IMR-90 (cell line): Measurements from ENCODE around the gene EIF4G3. TPM values are rescaled to one million over a fixed set of nuclear protein-coding genes. Genes with fewer than 3 reads are reported as not detected.

Source experiments
- ATAC-seq: fragments of 200-7000 bp; cut with Tn5 transposase; 2 replicates; pipeline ENCODE4 v1.9.1; 2020; ENCODE audit warnings: low read depth, mild to moderate bottlenecking, moderate library complexity
- BruUV-seq: library from RNA; stranded (reverse); fragments of 400-500 nt; replicated peaks from 2 replicates; lab custom pipeline; 2021; lab: Mats Ljungman, UMichigan
- CTCF ChIA-PET: fragments of 300-600 bp; formaldehyde crosslinking; extraction: SDS; loops from one replicate; lab custom pipeline; 2021; ENCODE audit warnings: antibody characterized with exemption; lab: Yijun Ruan, JAX
- POLR2A ChIA-PET: fragments of 300-600 bp; sonication (Branson Sonifier 250); formaldehyde crosslinking; loops from one replicate; lab custom pipeline; 2022; ENCODE audit warnings: antibody characterized with exemption; ENCODE audit not compliant: unreplicated experiment; lab: Charles Lee
- DNase-seq: peaks from one replicate; pipeline ENCODE4 v3.0.0; 2013
- H2AFZ ChIP-seq: replicated peaks from 2 replicates; pipeline ENCODE3; 2013; ENCODE audit warnings: low read length, mild to moderate bottlenecking; ENCODE audit not compliant: poor library complexity
- H2AK5ac ChIP-seq: 2 replicates; pipeline ENCODE4 v1.6.1; 2013; ENCODE audit warnings: low read depth, low read length, inconsistent platforms
- H2AK9ac ChIP-seq: replicated peaks from 2 replicates; pipeline ENCODE3; 2013; ENCODE audit warnings: mild to moderate bottlenecking, low read depth, low read length, moderate library complexity; ENCODE audit not compliant: poor library complexity
- H2BK120ac ChIP-seq: 2 replicates; pipeline ENCODE4 v1.6.1; 2013; ENCODE audit warnings: low read depth, low read length, inconsistent platforms
- H2BK15ac ChIP-seq: 3 replicates; pipeline ENCODE4 v1.6.1; 2013; ENCODE audit warnings: low read depth, low read length, inconsistent platforms
- H2BK20ac ChIP-seq: 2 replicates; pipeline ENCODE4 v1.6.1; 2013; ENCODE audit warnings: low read depth, mild to moderate bottlenecking, inconsistent platforms, low read length, moderate library complexity
- H2BK5ac ChIP-seq: 2 replicates; pipeline ENCODE4 v1.6.1; 2013; ENCODE audit warnings: mild to moderate bottlenecking, low read depth, low read length, inconsistent platforms; ENCODE audit not compliant: poor library complexity, severe bottlenecking
- H3K14ac ChIP-seq: replicated peaks from 2 replicates; pipeline ENCODE4 v1.6.1; 2013; ENCODE audit warnings: low read depth, low read length, inconsistent platforms
- H3K18ac ChIP-seq: 2 replicates; pipeline ENCODE4 v1.6.1; 2013; ENCODE audit warnings: low read depth, low read length, control low read depth
- H3K23ac ChIP-seq: 2 replicates; pipeline ENCODE4 v1.6.1; 2013; ENCODE audit warnings: low read depth, low read length, inconsistent platforms
- H3K27ac ChIP-seq: 2 replicates; pipeline ENCODE4 v1.5.1; 2013; ENCODE audit warnings: mild to moderate bottlenecking, control low read depth, low read length; ENCODE audit not compliant: insufficient read depth
- H3K27me3 ChIP-seq: 2 replicates; pipeline ENCODE4 v1.6.1; 2013; ENCODE audit warnings: low read length; ENCODE audit not compliant: control insufficient read depth, insufficient read depth
- H3K36me3 ChIP-seq: 2 replicates; pipeline ENCODE4 v1.6.1; 2013; ENCODE audit warnings: low read length, mixed read lengths; ENCODE audit not compliant: control insufficient read depth, insufficient read depth
- H3K4ac ChIP-seq: 2 replicates; pipeline ENCODE4 v1.6.1; 2013; ENCODE audit warnings: low read depth, low read length, inconsistent platforms
- H3K4me1 ChIP-seq: 2 replicates; pipeline ENCODE4 v1.6.1; 2013; ENCODE audit warnings: low read length, mixed read lengths; ENCODE audit not compliant: control insufficient read depth, insufficient read depth
- H3K4me2 ChIP-seq: 2 replicates; pipeline ENCODE4 v1.6.1; 2013; ENCODE audit warnings: low read depth, mild to moderate bottlenecking, control low read depth, low read length, moderate library complexity
- H3K4me3 ChIP-seq: 2 replicates; pipeline ENCODE4 v1.5.1; 2013; ENCODE audit warnings: low read depth, mild to moderate bottlenecking, control low read depth, low read length, moderate library complexity; ENCODE audit not compliant: insufficient read depth
- H3K56ac ChIP-seq: 2 replicates; pipeline ENCODE4 v1.6.1; 2013; ENCODE audit warnings: low read length, inconsistent platforms; ENCODE audit not compliant: insufficient read depth; ENCODE audit errors: extremely low read depth
- H3K79me1 ChIP-seq, 2 experiments: 2 replicates each; pipeline ENCODE4 v1.6.1; 2013; ENCODE audit warnings: low read length in 2 of 2, inconsistent platforms in 1 of 2, low read depth in 1 of 2
- H3K9ac ChIP-seq: 2 replicates; pipeline ENCODE4 v1.6.1; 2013; ENCODE audit warnings: low read depth, low read length, control low read depth
- H3K9me1 ChIP-seq: 2 replicates; pipeline ENCODE4 v1.6.1; 2013; ENCODE audit warnings: low read length, inconsistent platforms; ENCODE audit not compliant: insufficient read depth
- H3K9me3 ChIP-seq: 2 replicates; pipeline ENCODE4 v1.6.1; 2013; ENCODE audit warnings: low read length; ENCODE audit not compliant: control insufficient read depth, insufficient read depth
- H4K20me1 ChIP-seq: 2 replicates; pipeline ENCODE4 v1.6.1; 2013; ENCODE audit warnings: low read length, inconsistent platforms; ENCODE audit not compliant: insufficient read depth
- H4K5ac ChIP-seq: 2 replicates; pipeline ENCODE4 v1.6.1; 2013; ENCODE audit warnings: mild to moderate bottlenecking, low read depth, low read length, control low read depth
- H4K8ac ChIP-seq, 2 experiments: 2 replicates each; pipeline ENCODE4 v1.6.1; 2013; ENCODE audit warnings: low read depth in 2 of 2, low read length in 2 of 2, control low read depth in 1 of 2, inconsistent platforms in 1 of 2
- H4K91ac ChIP-seq: 2 replicates; pipeline ENCODE4 v1.6.1; 2013; ENCODE audit warnings: low read depth, low read length, inconsistent platforms; ENCODE audit not compliant: insufficient read depth
- BHLHE40 ChIP-seq: fragments of 150-350 bp; IDR thresholded peaks from 2 replicates; pipeline ENCODE4 v1.6.1; 2016; ENCODE audit warnings: mild to moderate bottlenecking, low read depth, low read length
- CEBPB ChIP-seq: IDR thresholded peaks from 2 replicates; pipeline ENCODE4 v1.6.1; 2012; ENCODE audit warnings: low read depth, low read length, improper control_type of control experiment
- FOS ChIP-seq: fragments of 150-350 bp; IDR thresholded peaks from 2 replicates; pipeline ENCODE4 v1.6.1; 2016; ENCODE audit warnings: low read depth, low read length
- MAZ ChIP-seq: IDR thresholded peaks from 2 replicates; pipeline ENCODE4 v1.6.1; 2012; ENCODE audit warnings: low read depth, mild to moderate bottlenecking, low read length, improper control_type of control experiment, moderate library complexity, borderline replicate concordance
- MXI1 ChIP-seq: IDR thresholded peaks from 2 replicates; pipeline ENCODE4 v1.6.1; 2012; ENCODE audit warnings: low read depth, mild to moderate bottlenecking, low read length, moderate library complexity, borderline replicate concordance
- NFE2L2 ChIP-seq: fragments of 150-350 bp; IDR thresholded peaks from 2 replicates; pipeline ENCODE4 v1.6.1; 2016; ENCODE audit warnings: low read depth, mild to moderate bottlenecking, low read length
- POLR2A ChIP-seq: IDR thresholded peaks from 2 replicates; pipeline ENCODE4 v1.6.1; 2012; ENCODE audit warnings: mild to moderate bottlenecking, low read depth, low read length
- RAD21 ChIP-seq: IDR thresholded peaks from 2 replicates; pipeline ENCODE4 v1.6.1; 2012; ENCODE audit warnings: low read length, improper control_type of control experiment
- RCOR1 ChIP-seq: IDR thresholded peaks from 2 replicates; pipeline ENCODE4 v1.6.1; 2012; ENCODE audit warnings: mild to moderate bottlenecking, low read length, improper control_type of control experiment; ENCODE audit not compliant: insufficient replicate concordance
- RFX5 ChIP-seq: IDR thresholded peaks from 2 replicates; pipeline ENCODE4 v1.8.0; 2012; ENCODE audit warnings: low read depth, mild to moderate bottlenecking, low read length, moderate library complexity
- WGBS, 2 experiments: methylation state at CpG; one replicate each; pipeline versions ENCODE4 v1.1.5 to v1.1.7; 2013; ENCODE audit warnings: missing lambda C conversion rate in 2 of 2; ENCODE audit not compliant: insufficient read length in 1 of 2; ENCODE audit errors: extremely low coverage in 2 of 2; 5-methylcytosine and 5-hydroxymethylcytosine counted together
- dilution Hi-C: fragments of 300-500 bp; cut with HindIII; formaldehyde crosslinking; loops from one replicate; pipeline ENCODE4 v1.14.3; 2018; ENCODE audit warnings: low sequenced_read_pairs; ENCODE audit not compliant: unreplicated experiment
- in situ Hi-C: fragments of 300-500 bp; cut with MboI; formaldehyde crosslinking; loops from 3 replicates; pipeline ENCODE4 v1.14.3; 2019; ENCODE audit warnings: low sequenced_read_pairs, inconsistent platforms, mixed read lengths
- intact Hi-C: fragments of 100-400 bp; cut with micrococcal nuclease; formaldehyde crosslinking; loops from 2 replicates; pipeline ENCODE4 v1.10.0; 2022
- polyA plus RNA-seq, 3 experiments: library from polyadenylated mRNA; depleted of rRNA; stranded (reverse); fragments of >200 nt; gene quantifications; 2 replicates each; pipeline ENCODE4 v1.2.3, GENCODE V29; 2012; ENCODE audit warnings: low replicate concordance in 1 of 3
- total RNA-seq: library from RNA; depleted of rRNA; stranded (reverse); fragments of >200 nt; gene quantifications from 2 replicates; pipeline ENCODE4 v1.2.3, GENCODE V29; 2012
- TF ChIP-seq, protein P1 (sequence below): fragments of 150-350 bp; IDR thresholded peaks from 2 replicates; pipeline ENCODE4 v1.6.1; 2017; ENCODE audit warnings: mild to moderate bottlenecking, antibody characterized with exemption, low read length, low read depth
- TF ChIP-seq, protein P2 (sequence below): conservative IDR thresholded peaks from 2 replicates; pipeline ENCODE4 v1.5.1; 2012; ENCODE audit warnings: mild to moderate bottlenecking, low read depth, low read length, improper control_type of control experiment

The EIF4G3 gene
- total and polyA plus RNA-seq, 2 of the 4 experiments (the other 2 are of a cell fraction) = 25.8 to 49.2 TPM

- intact Hi-C loops = no loop called here
- no peak for TF ChIP-seq RCOR1
- no peak for TF ChIP-seq POLR2A
- TF ChIP-seq BHLHE40 = no peak
- no peak for TF ChIP-seq FOS
- TF ChIP-seq NFE2L2 = no peak
- no peak for TF ChIP-seq MAZ
- TF ChIP-seq, protein P1, sequence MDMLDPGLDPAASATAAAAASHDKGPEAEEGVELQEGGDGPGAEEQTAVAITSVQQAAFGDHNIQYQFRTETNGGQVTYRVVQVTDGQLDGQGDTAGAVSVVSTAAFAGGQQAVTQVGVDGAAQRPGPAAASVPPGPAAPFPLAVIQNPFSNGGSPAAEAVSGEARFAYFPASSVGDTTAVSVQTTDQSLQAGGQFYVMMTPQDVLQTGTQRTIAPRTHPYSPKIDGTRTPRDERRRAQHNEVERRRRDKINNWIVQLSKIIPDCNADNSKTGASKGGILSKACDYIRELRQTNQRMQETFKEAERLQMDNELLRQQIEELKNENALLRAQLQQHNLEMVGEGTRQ = no peak
- TF ChIP-seq RFX5 = no peak
- TF ChIP-seq RAD21 = no peak
- TF ChIP-seq CEBPB = no peak
- TF ChIP-seq, protein P2, sequence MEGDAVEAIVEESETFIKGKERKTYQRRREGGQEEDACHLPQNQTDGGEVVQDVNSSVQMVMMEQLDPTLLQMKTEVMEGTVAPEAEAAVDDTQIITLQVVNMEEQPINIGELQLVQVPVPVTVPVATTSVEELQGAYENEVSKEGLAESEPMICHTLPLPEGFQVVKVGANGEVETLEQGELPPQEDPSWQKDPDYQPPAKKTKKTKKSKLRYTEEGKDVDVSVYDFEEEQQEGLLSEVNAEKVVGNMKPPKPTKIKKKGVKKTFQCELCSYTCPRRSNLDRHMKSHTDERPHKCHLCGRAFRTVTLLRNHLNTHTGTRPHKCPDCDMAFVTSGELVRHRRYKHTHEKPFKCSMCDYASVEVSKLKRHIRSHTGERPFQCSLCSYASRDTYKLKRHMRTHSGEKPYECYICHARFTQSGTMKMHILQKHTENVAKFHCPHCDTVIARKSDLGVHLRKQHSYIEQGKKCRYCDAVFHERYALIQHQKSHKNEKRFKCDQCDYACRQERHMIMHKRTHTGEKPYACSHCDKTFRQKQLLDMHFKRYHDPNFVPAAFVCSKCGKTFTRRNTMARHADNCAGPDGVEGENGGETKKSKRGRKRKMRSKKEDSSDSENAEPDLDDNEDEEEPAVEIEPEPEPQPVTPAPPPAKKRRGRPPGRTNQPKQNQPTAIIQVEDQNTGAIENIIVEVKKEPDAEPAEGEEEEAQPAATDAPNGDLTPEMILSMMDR = no peak
- TF ChIP-seq MXI1 = no peak
- Histone ChIP-seq H3K36me3 (no peaks in the 10 kb centered on the region), H3K9me3 (no peaks in the 10 kb centered on the region), H2BK120ac (no peak overlapping the region), H2AK9ac (no peak overlapping the region), H2BK15ac (no peak overlapping the region), H3K9ac (no peak overlapping the region), H2BK20ac (no peak overlapping the region), H3K18ac (no peak overlapping the region), H2AK5ac (no peak overlapping the region), H2BK5ac (no peak overlapping the region), H3K4me3 (no peak overlapping the region), H4K91ac (no peak overlapping the region), H4K5ac (no peak overlapping the region), H3K56ac (no peak overlapping the region), H3K4ac (no peak overlapping the region), H2AFZ (no peak overlapping the region), H3K23ac (no peak overlapping the region), H3K27me3 (no peaks in the 10 kb centered on the region), H3K14ac (no peak overlapping the region), H4K20me1 (no peaks in the 10 kb centered on the region), H3K4me2 (no peak overlapping the region), H3K9me1 (0 out of 2 replicates have a peak, but pooled peaks cover 4% of the 10 kb centered on the region), H3K4me1 (no peaks in the 10 kb centered on the region), H3K79me1 (no peaks in the 10 kb centered on the region), H4K8ac (no peak overlapping the region), H3K27ac (no peak overlapping the region)
- DNase-seq (no peak), ATAC-seq (no peak)
- dilution Hi-C loops = no loop called here
- 100% methylated on average over 1 of the region's 3 CpGs; no CpG with 5 or more reads in 1 of the 2 experiments for WGBS, 2 experiments
- CTCF ChIA-PET = interaction anchor here (3.1 kb wide), 1 partner anchor 491 kb away, joined by 13 read pairs; no protein-coding TSS in a partner anchor
- BruUV-seq = no TSS peak
- in situ Hi-C loops = no loop called here
- POLR2A ChIA-PET = no interaction called here
Measured at GRCh38 chr1:21188235-21188634, 11.5 kb upstream of the EIF4G3 start.
